ENCODE results near the gene SMG6. TPM values are rescaled to one million over a fixed set of nuclear protein-coding genes. Genes with fewer than 3 reads are reported as not detected.

Gene SMG6
- total RNA-seq, 1 donor from 2014 or later: 38.1 TPM

- H3K4me3 Mint-ChIP-seq (ENCODE audit: unreplicated experiment): peak overlapping the region; percentile 70
- DNase-seq (ENCODE audit: low spot score): no peak
- peaks cover 17% of the 10 kb centered on the region for H3K27me3 Mint-ChIP-seq (ENCODE audit: unreplicated experiment)
- TF ChIP-seq CTCF (IDR thresholded peaks at IDR 0.05; ENCODE audit: unreplicated experiment): no peak
- no peaks in the 10 kb centered on the region for H3K9me3 Mint-ChIP-seq (ENCODE audit: unreplicated experiment)
- peak overlapping the region; percentile 15 for H3K27ac Mint-ChIP-seq (ENCODE audit: unreplicated experiment)
- peaks cover 18% of the 10 kb centered on the region for H3K36me3 Mint-ChIP-seq (ENCODE audit: low read depth, unreplicated experiment)
- peaks cover 63% of the 10 kb centered on the region for H3K4me1 Mint-ChIP-seq (ENCODE audit: unreplicated experiment)
Measured at GRCh38 chr17:2087597-2088211, 215.9 kb downstream of the SMG6 start.

- no peak for TF ChIP-seq CTCF (IDR thresholded peaks at IDR 0.05; ENCODE audit: unreplicated experiment)
- Mint-ChIP-seq H3K4me3 (ENCODE audit: unreplicated experiment) (no peak overlapping the region), H3K36me3 (ENCODE audit: low read depth, unreplicated experiment) (peaks cover 21% of the 10 kb centered on the region), H3K27me3 (ENCODE audit: unreplicated experiment) (peaks cover 14% of the 10 kb centered on the region), H3K9me3 (ENCODE audit: unreplicated experiment) (no peaks in the 10 kb centered on the region), H3K4me1 (ENCODE audit: unreplicated experiment) (peaks cover 61% of the 10 kb centered on the region), H3K27ac (ENCODE audit: unreplicated experiment) (no peak overlapping the region)
- DNase-seq (ENCODE audit: low spot score): no peak
Measured at GRCh38 chr17:2086306-2086705, 217.3 kb downstream of the SMG6 start.

- no peaks in the 10 kb centered on the region for H3K9me3 Mint-ChIP-seq (ENCODE audit: unreplicated experiment)
- no peak overlapping the region for H3K27ac Mint-ChIP-seq (ENCODE audit: unreplicated experiment)
- peak overlapping the region; percentile 57 for H3K4me3 Mint-ChIP-seq (ENCODE audit: unreplicated experiment)
- peaks cover 25% of the 10 kb centered on the region for H3K36me3 Mint-ChIP-seq (ENCODE audit: low read depth, unreplicated experiment)
- TF ChIP-seq CTCF (IDR thresholded peaks at IDR 0.05; ENCODE audit: unreplicated experiment): no peak
- no peak for DNase-seq (ENCODE audit: low spot score)
- H3K27me3 Mint-ChIP-seq (ENCODE audit: unreplicated experiment): peaks cover 12% of the 10 kb centered on the region
- H3K4me1 Mint-ChIP-seq (ENCODE audit: unreplicated experiment): peaks cover 57% of the 10 kb centered on the region
Measured at GRCh38 chr17:2085648-2085949, 218.0 kb downstream of the SMG6 start.

GRCh38 chr17:2084766-2085647 lies 218.6 kb downstream of the SMG6 start:
- Mint-ChIP-seq H3K27ac (ENCODE audit: unreplicated experiment) (peak overlapping the region; percentile 53), H3K36me3 (ENCODE audit: low read depth, unreplicated experiment) (peaks cover 25% of the 10 kb centered on the region), H3K27me3 (ENCODE audit: unreplicated experiment) (peaks cover 11% of the 10 kb centered on the region), H3K4me1 (ENCODE audit: unreplicated experiment) (peaks cover 51% of the 10 kb centered on the region), H3K9me3 (ENCODE audit: unreplicated experiment) (no peaks in the 10 kb centered on the region), H3K4me3 (ENCODE audit: unreplicated experiment) (peak overlapping the region; percentile 57)
- TF ChIP-seq CTCF (IDR thresholded peaks at IDR 0.05; ENCODE audit: unreplicated experiment): no peak
- no peak for DNase-seq (ENCODE audit: low spot score)

Data from endothelial cell (in vitro differentiated cells).